ENCODE measurements around the gene RNF130. TPM values are rescaled to one million over a fixed set of nuclear protein-coding genes. Genes with fewer than 3 reads are reported as not detected.

RNF130 gene
- polyA plus RNA-seq, 1 donor from 2014 or later = 48.7 TPM

GRCh38 chr5:180034564-180034963 lies 37.0 kb downstream of the RNF130 start:
- peaks cover 11% of the 10 kb centered on the region for H3K9me3 ChIP-seq (ENCODE audit: low read length)
- H3K9me2 ChIP-seq (ENCODE audit: insufficient read depth, low read length) = no peaks in the 10 kb centered on the region
- no peak overlapping the region for H3K9ac ChIP-seq (ENCODE audit: low read length)
- TF ChIP-seq POLR2AphosphoS5 (IDR thresholded peaks at IDR 0.05) (no peak), MXI1 (conservative IDR thresholded peaks at IDR 0.05; ENCODE audit: poor library complexity, severe bottlenecking) (no peak), REST (IDR thresholded peaks at IDR 0.05; ENCODE audit: borderline replicate concordance) (no peak), TAF1 (IDR thresholded peaks at IDR 0.05; ENCODE audit: low read depth) (no peak), EP300 (conservative IDR thresholded peaks at IDR 0.05; ENCODE audit: poor library complexity, severe bottlenecking) (no peak), SMC3 (conservative IDR thresholded peaks at IDR 0.05; ENCODE audit: poor library complexity) (no peak), CTCF (IDR thresholded peaks at IDR 0.05; ENCODE audit: poor library complexity, severe bottlenecking) (no peak), RAD21 (conservative IDR thresholded peaks at IDR 0.05) (no peak)
- no peak overlapping the region for H2AFZ ChIP-seq (ENCODE audit: low read depth, low read length)
- H3K79me2 ChIP-seq (replicated peaks; ENCODE audit: insufficient read depth, low read length) = peaks cover 21% of the 10 kb centered on the region
- no peaks in the 10 kb centered on the region for H4K20me1 ChIP-seq (ENCODE audit: insufficient read depth)
- no peak overlapping the region for H3K4me3 ChIP-seq (ENCODE audit: low read length)
- H3K36me3 ChIP-seq (ENCODE audit: insufficient read depth, low read length) = peaks cover 32% of the 10 kb centered on the region
- H3K27me3 ChIP-seq (ENCODE audit: insufficient read depth, low read depth, low read length) = no peaks in the 10 kb centered on the region
- no peaks in the 10 kb centered on the region for H3F3A ChIP-seq (ENCODE audit: insufficient read depth, low read length, poor library complexity, severe bottlenecking)
- no peak overlapping the region for H3K27ac ChIP-seq (ENCODE audit: low read length)
- H3K4me2 ChIP-seq (ENCODE audit: low read length) = no peak overlapping the region

- H3K27ac ChIP-seq (ENCODE audit: low read length) = no peak overlapping the region
- no peaks in the 10 kb centered on the region for H3K9me2 ChIP-seq (ENCODE audit: insufficient read depth, low read length)
- H3K36me3 ChIP-seq (ENCODE audit: insufficient read depth, low read length) = peaks cover 9% of the 10 kb centered on the region
- H3K4me2 ChIP-seq (ENCODE audit: low read length) = no peak overlapping the region
- TF ChIP-seq TAF1 (IDR thresholded peaks at IDR 0.05; ENCODE audit: low read depth) = no peak
- no peak for TF ChIP-seq CTCF (IDR thresholded peaks at IDR 0.05; ENCODE audit: poor library complexity, severe bottlenecking)
- no peak for TF ChIP-seq SMC3 (conservative IDR thresholded peaks at IDR 0.05; ENCODE audit: poor library complexity)
- TF ChIP-seq POLR2AphosphoS5 (IDR thresholded peaks at IDR 0.05) = no peak
- TF ChIP-seq REST (IDR thresholded peaks at IDR 0.05; ENCODE audit: borderline replicate concordance) = no peak
- TF ChIP-seq EZH2 (IDR thresholded peaks at IDR 0.05; ENCODE audit: borderline replicate concordance, insufficient read depth, low read length, poor library complexity, severe bottlenecking) = no peak
- H3K9me3 ChIP-seq (ENCODE audit: low read length) = no peaks in the 10 kb centered on the region
- H3K79me2 ChIP-seq (replicated peaks; ENCODE audit: insufficient read depth, low read length) = peaks cover 78% of the 10 kb centered on the region
- H2AFZ ChIP-seq (ENCODE audit: low read depth, low read length) = no peak overlapping the region
- no peaks in the 10 kb centered on the region for H3F3A ChIP-seq (ENCODE audit: insufficient read depth, low read length, poor library complexity, severe bottlenecking)
- H3K9ac ChIP-seq (ENCODE audit: low read length) = no peak overlapping the region
- no peak overlapping the region for H3K4me3 ChIP-seq (ENCODE audit: low read length)
- H3K27me3 ChIP-seq (ENCODE audit: insufficient read depth, low read depth, low read length) = no peaks in the 10 kb centered on the region
- no peaks in the 10 kb centered on the region for H4K20me1 ChIP-seq (ENCODE audit: insufficient read depth)
Observed at GRCh38 chr5:180027459-180028089, 44.0 kb downstream of the RNF130 start.

Data from neural cell (in vitro differentiated cells).